ENCODE data around the gene TAX1BP3.

TAX1BP3 gene

DNA sequence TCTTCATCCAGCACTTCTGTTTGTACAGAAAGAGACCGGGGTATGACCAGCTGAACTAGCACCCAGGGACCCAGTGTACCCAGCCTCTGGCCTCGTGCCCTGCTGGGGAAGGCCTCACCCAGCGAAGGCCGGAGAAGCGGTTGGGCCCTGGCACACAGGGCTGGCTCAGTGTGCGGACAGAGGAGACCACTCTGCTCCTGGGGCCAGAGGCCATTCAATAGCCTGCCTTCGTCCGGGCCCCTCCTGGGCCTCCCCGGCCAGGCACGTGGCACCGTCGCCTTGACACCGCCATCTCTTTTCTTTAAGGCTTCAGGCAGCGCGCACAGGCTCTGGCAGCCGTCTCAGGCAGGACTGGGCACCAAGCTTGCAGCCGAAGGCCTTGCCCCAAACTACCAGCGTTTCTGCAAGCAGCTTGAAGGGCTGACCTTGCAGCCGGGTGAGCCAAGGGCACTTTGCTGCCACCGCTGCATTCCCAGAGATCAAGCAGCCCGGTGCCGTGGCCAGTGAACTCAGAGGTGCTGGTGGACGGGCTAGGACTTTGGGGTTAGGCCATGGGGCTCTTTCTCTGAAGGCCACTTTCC lies 8.0 kb downstream of the TAX1BP3 start:
- H3K27me3 ChIP-seq (replicated peaks; ENCODE audit: control insufficient read depth, insufficient read depth, low read length), result no peaks in the 10 kb centered on the region
- H3K4me3 ChIP-seq (replicated peaks; ENCODE audit: low read depth, low read length), result no peak overlapping the region
- no peak for DNase-seq (ENCODE audit: extremely low read depth, insufficient read length)
- H3K36me3 ChIP-seq (ENCODE audit: control insufficient read depth, insufficient read depth, low read length), result peaks cover 11% of the 10 kb centered on the region
- TF ChIP-seq, protein P1, sequence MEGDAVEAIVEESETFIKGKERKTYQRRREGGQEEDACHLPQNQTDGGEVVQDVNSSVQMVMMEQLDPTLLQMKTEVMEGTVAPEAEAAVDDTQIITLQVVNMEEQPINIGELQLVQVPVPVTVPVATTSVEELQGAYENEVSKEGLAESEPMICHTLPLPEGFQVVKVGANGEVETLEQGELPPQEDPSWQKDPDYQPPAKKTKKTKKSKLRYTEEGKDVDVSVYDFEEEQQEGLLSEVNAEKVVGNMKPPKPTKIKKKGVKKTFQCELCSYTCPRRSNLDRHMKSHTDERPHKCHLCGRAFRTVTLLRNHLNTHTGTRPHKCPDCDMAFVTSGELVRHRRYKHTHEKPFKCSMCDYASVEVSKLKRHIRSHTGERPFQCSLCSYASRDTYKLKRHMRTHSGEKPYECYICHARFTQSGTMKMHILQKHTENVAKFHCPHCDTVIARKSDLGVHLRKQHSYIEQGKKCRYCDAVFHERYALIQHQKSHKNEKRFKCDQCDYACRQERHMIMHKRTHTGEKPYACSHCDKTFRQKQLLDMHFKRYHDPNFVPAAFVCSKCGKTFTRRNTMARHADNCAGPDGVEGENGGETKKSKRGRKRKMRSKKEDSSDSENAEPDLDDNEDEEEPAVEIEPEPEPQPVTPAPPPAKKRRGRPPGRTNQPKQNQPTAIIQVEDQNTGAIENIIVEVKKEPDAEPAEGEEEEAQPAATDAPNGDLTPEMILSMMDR (IDR thresholded peaks at IDR 0.05; ENCODE audit: insufficient read depth, low read length, poor library complexity, severe bottlenecking), result no peak

DNA sequence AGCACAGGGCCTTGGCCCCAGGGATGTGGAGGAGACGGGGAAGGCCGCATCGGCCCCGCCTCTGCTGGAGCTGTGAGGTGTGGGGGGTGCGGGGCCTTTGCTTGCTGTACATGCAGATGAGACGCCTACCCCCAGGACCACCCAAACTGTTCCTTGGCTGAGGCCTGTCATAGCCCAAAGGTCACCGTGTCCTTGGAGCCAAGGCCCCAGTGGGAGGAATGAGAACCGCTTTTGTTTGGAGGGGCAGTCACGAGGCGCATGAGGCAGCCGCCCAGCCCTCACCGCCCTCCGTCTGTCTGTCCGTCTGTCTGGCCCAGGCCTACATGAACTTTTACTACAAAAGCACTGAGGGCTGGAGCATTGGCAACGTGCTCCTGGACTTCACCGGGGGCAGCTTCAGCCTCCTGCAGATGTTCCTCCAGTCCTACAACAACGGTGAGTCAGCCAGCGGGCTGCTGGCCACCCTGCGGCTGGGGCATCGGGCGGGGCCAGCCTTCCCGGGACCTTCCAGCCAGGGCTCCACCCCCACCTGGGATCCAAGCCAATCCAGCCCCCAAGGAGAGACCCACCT lies 8.8 kb downstream of the TAX1BP3 start:
- peaks cover 11% of the 10 kb centered on the region for H3K36me3 ChIP-seq (ENCODE audit: control insufficient read depth, insufficient read depth, low read length)
- H3K4me3 ChIP-seq (replicated peaks; ENCODE audit: low read depth, low read length), result no peak overlapping the region
- TF ChIP-seq, protein P1 (IDR thresholded peaks at IDR 0.05; ENCODE audit: insufficient read depth, low read length, poor library complexity, severe bottlenecking), result no peak
- H3K27me3 ChIP-seq (replicated peaks; ENCODE audit: control insufficient read depth, insufficient read depth, low read length), result no peaks in the 10 kb centered on the region
- no peak for DNase-seq (ENCODE audit: extremely low read depth, insufficient read length)

DNA sequence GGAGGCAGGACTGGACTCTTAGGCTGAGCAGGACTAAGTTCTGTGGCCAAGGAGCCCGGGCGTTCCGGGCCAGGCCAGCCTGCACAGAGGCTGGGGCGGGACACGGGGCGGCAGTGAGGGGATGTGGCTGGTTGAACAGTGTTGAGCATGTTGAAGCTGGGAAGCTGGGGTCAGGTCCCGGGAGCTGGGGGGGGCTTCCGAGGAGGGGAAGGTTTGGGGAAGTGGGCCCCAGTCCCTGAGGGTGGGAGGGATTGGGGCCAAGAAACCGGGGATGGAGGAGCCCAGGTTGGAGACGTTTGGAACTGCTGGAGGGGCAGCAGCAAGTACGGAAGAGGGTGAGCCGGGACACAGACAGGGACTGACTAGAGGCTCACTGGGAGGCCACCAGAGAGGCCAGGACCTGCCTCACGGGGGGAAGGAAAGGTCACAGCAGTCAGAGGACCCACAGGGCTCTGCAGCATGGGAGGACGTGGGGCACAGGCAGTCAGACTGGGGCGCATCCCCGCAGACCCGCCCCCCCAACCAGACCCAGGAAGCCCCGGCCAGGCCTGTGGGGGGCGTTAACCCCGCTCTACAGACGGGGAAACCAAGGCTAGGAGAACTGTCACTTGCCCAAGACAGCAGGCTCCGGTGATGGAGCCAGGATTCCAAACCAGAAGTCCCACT lies 9.5 kb downstream of the TAX1BP3 start:
- peaks cover 11% of the 10 kb centered on the region for H3K36me3 ChIP-seq (ENCODE audit: control insufficient read depth, insufficient read depth, low read length)
- TF ChIP-seq, protein P1 (IDR thresholded peaks at IDR 0.05; ENCODE audit: insufficient read depth, low read length, poor library complexity, severe bottlenecking), result no peak
- no peak overlapping the region for H3K4me3 ChIP-seq (replicated peaks; ENCODE audit: low read depth, low read length)
- no peaks in the 10 kb centered on the region for H3K27me3 ChIP-seq (replicated peaks; ENCODE audit: control insufficient read depth, insufficient read depth, low read length)
- DNase-seq (ENCODE audit: extremely low read depth, insufficient read length), result no peak

DNA sequence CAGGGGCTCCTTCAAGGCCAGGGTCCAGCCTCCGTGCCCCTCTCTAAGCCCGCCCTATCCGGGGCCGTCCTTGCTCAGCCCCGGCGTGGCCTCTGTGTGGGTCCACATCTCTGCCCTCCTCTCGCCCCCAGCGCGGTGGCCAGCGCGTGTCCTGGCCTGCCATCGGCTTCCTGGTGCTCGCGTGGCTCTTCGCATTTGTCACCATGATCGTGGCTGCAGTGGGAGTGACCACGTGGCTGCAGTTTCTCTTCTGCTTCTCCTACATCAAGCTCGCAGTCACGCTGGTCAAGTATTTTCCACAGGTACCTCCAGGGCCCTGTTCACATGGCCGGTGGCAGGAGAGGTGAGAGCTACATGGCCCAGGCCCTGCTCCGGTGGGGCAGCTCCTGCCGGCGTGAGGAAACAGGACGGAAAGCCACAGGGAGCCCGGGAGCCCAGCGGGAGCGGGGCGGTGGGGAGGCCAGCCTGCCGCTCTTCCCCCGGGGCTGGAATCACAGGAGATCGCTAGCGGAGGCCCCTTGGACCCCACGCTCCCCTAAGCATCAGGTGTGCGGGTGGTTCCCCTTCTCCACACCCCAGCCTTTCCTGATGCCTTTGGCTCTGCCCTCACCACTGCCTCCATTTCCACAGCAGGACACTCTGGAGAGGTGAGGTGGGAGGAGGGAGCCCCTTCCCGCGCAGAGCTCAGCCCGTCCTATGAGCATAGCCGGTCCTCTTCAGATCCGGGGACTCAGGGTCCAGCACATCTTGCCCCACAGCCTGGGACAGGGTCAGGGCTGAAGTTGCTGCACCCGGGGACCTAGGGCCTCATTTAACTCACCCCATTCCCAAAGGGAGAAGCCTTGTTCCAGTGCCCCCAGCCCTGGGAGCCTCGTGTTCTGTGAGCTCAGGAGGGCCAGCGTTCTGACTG lies 10.2 kb downstream of the TAX1BP3 start:
- TF ChIP-seq, protein P1 (IDR thresholded peaks at IDR 0.05; ENCODE audit: insufficient read depth, low read length, poor library complexity, severe bottlenecking), result no peak
- H3K27me3 ChIP-seq (replicated peaks; ENCODE audit: control insufficient read depth, insufficient read depth, low read length), result no peaks in the 10 kb centered on the region
- DNase-seq (ENCODE audit: extremely low read depth, insufficient read length), result no peak
- H3K4me3 ChIP-seq (replicated peaks; ENCODE audit: low read depth, low read length), result no peak overlapping the region
- H3K36me3 ChIP-seq (ENCODE audit: control insufficient read depth, insufficient read depth, low read length), result peaks cover 7% of the 10 kb centered on the region; the same call in 1 of the 2 replicates

DNA sequence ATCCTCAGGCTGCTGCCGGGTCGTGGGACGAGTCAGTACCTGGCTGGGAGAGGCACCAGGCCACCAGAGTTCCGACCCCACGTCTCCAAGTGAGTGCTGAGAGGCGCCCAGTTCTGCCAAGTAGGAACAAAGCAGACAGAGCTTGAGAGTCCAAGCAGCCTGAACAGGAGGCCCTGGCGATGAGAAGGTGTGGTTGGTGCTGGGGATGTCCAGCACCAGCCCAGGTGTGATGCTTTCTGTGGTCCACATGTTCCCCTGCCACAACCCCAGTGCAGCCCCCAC lies 10.8 kb downstream of the TAX1BP3 start:
- Histone ChIP-seq H3K36me3 (ENCODE audit: control insufficient read depth, insufficient read depth, low read length) (peaks cover 6% of the 10 kb centered on the region; the same call in 1 of the 2 replicates), H3K27me3 (replicated peaks; ENCODE audit: control insufficient read depth, insufficient read depth, low read length) (no peaks in the 10 kb centered on the region), H3K4me3 (replicated peaks; ENCODE audit: low read depth, low read length) (no peak overlapping the region)
- no peak for DNase-seq (ENCODE audit: extremely low read depth, insufficient read length)
- TF ChIP-seq, protein P1 (IDR thresholded peaks at IDR 0.05; ENCODE audit: insufficient read depth, low read length, poor library complexity, severe bottlenecking), result no peak

Measured in GM06990 (cell line).